ENCODE results near the gene PRKCE.
"Not testable (repeated sequence)": the region's sequence is repeated elsewhere in the genome, so short reads cannot be mapped to it uniquely, and the experiment has no call there.

The PRKCE gene

DNA sequence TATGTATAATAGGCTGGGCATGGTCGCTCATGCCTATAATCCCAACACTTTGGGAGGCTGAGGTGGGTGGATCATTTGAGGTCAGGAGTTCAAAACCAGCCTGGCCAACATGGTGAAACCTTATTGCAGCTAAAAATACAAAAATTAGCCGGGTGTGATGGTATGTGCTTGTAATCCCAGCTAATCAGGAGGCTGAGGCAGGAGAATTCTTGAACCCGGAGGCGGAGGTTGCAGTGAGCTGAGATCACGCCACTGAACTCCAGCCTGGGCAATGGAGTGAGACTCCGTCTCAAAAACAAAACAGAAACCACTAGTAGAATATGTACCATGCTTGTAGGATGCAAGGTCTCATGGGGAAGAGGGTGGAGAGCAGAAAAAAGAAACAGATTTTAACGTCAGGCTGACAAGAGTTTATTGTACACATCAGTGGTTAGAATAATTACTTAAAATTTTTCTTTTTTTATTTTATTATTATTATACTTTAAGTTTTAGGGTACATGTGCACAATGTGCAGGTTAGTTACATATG is 44.1 kb downstream of the PRKCE start:
- H3K4me1 Mint-ChIP-seq: peaks cover 42% of the 10 kb centered on the region
- not testable (repeated sequence) for H3K9me3 Mint-ChIP-seq, H3K27ac Mint-ChIP-seq, H3K27me3 Mint-ChIP-seq, H3K36me3 Mint-ChIP-seq
- ATAC-seq: peak; percentile 62
- peak overlapping the region; percentile 30 for H3K4me3 Mint-ChIP-seq

DNA sequence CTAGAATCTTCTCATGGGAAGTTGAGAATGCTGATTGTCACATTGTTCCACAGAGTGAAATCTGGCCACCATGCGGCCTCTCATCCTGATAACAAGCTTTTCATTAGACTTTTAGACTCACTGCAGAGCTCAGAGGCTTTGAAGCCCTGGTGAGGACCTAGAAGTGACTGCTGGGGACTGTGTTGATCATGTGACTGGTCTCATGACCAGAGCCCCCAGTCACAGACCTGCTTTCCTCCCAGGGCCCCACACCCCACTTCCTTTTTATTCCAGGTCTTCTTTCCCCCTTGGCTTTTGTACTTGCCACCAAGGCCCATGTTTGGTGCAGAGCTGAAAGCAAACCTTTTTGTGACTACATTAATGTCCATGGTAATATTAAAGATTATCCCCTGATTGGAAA is 45.2 kb downstream of the PRKCE start:
- no peaks in the 10 kb centered on the region for H3K27me3 Mint-ChIP-seq
- H3K4me3 Mint-ChIP-seq: no peak overlapping the region
- H3K36me3 Mint-ChIP-seq: peaks cover 12% of the 10 kb centered on the region
- H3K9me3 Mint-ChIP-seq: no peaks in the 10 kb centered on the region
- peaks cover 47% of the 10 kb centered on the region for H3K4me1 Mint-ChIP-seq
- H3K27ac Mint-ChIP-seq: no peak overlapping the region
- no peak for ATAC-seq

DNA sequence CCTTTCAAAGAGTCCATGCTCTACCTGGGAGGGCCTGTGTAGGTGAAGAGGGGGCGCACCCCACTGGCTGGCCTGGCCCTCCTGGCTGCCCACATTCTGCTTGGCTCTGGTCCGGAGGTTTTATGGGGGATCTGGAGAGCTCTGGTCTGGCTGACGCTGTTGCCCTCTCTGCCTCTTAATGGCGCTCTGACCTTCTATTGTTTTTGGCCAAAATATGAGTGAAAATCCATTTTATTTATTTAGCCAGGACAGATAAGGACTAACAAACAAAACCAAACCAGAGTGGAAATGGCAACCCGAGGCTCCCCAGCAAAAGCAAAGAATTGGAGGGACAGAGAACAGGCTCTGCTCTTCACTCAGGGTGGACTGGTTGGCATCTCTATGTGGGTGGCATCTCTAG is 45.7 kb downstream of the PRKCE start:
- Mint-ChIP-seq H3K27me3 (no peaks in the 10 kb centered on the region), H3K36me3 (peaks cover 16% of the 10 kb centered on the region), H3K9me3 (no peaks in the 10 kb centered on the region), H3K4me1 (peaks cover 47% of the 10 kb centered on the region), H3K4me3 (no peak overlapping the region), H3K27ac (no peak overlapping the region)
- no peak for ATAC-seq

DNA sequence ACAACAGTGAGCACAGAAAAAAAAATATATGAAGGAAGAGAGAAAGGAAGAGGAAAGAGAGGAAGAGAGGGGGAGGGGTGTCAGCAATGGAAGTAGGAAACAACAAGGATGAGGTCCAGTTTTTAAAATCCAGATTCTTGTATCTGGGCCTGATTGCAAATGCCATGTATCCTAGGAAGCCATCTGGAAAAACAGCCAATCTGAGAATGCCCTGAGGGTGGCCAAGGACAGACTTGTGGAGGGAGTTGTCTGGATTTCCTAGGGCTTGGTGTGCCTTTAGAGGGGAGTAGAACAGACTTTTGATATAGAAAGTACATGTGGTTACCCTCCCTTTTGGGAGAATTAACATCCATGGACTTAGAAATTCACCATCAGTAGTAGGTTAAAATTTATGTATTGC is 47.1 kb downstream of the PRKCE start:
- H3K36me3 Mint-ChIP-seq: peaks cover 18% of the 10 kb centered on the region
- ATAC-seq: no peak
- no peak overlapping the region for H3K4me3 Mint-ChIP-seq
- peak overlapping the region; percentile 90 for H3K27ac Mint-ChIP-seq
- H3K9me3 Mint-ChIP-seq: no peaks in the 10 kb centered on the region
- H3K4me1 Mint-ChIP-seq: peaks cover 47% of the 10 kb centered on the region
- no peaks in the 10 kb centered on the region for H3K27me3 Mint-ChIP-seq

DNA sequence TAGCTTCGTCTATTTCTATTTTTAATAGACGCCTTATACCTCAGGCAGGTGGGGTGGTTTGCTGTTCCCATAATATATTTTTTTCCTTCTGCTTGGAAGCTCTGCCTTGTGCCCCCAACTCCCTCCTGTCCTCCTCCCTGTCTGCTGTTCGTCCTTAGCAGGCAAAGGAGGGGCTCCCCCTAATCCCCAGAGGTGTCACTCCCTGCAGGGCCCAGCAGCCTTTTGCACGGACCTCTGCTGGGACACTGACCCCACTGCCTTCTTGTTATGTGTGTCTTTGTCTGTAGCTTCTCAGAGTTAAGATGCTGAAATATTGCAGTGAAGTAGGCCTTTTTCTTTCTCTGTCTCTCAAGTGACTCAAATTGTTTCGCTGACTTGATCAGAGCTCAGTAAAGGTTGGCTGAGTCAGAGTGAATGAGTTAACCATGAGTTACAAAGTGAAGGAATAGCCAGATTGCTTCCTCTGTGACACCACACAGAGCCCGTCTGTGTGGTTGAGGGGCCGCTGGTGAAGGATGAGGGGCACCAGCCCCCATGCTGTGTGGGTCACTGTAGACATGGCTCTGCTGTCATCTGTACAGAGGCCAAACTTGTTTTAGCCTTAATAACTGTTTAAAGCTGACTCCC is 47.7 kb downstream of the PRKCE start:
- peaks cover 18% of the 10 kb centered on the region for H3K36me3 Mint-ChIP-seq
- peak overlapping the region; percentile 27 for H3K4me3 Mint-ChIP-seq
- H3K27me3 Mint-ChIP-seq: no peaks in the 10 kb centered on the region
- H3K27ac Mint-ChIP-seq: peak overlapping the region; percentile 90
- H3K4me1 Mint-ChIP-seq: peaks cover 48% of the 10 kb centered on the region
- peak; percentile 83 for ATAC-seq
- H3K9me3 Mint-ChIP-seq: no peaks in the 10 kb centered on the region

DNA sequence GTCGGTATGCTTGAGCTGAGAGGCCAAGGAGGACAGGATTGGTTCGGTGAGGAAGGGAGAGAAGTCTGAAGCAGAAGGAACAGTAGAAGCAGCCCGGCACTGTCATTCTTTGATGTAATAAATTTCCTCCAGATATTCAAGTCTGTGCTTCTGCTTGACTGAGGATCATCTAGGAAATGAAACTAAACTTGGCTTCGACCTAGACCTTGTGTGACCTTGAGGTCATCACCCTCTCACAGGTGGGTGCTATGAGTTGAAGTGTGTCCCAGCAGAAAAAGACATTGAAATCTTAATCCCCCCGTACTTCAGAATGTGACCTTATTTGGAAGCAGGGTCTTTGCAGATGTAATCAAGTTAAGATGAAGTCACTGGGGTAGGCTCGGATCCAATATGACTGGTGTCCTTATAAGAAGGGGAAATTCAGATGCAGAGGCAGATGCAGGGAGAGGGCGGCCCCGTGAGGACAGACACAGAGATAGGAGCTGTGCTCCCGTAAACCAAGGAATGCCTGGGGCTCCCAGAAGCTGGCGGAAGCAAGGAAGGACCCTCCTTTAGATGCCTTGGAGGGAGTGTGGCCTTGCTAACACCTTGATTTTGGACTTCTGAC is 49.0 kb downstream of the PRKCE start:
- H3K9me3 Mint-ChIP-seq: no peaks in the 10 kb centered on the region
- H3K4me1 Mint-ChIP-seq: peaks cover 57% of the 10 kb centered on the region
- H3K36me3 Mint-ChIP-seq: peaks cover 18% of the 10 kb centered on the region
- H3K27me3 Mint-ChIP-seq: no peaks in the 10 kb centered on the region
- peak; percentile 50 for ATAC-seq
- H3K27ac Mint-ChIP-seq: peak overlapping the region; percentile 90
- H3K4me3 Mint-ChIP-seq: peak overlapping the region; percentile 23

DNA sequence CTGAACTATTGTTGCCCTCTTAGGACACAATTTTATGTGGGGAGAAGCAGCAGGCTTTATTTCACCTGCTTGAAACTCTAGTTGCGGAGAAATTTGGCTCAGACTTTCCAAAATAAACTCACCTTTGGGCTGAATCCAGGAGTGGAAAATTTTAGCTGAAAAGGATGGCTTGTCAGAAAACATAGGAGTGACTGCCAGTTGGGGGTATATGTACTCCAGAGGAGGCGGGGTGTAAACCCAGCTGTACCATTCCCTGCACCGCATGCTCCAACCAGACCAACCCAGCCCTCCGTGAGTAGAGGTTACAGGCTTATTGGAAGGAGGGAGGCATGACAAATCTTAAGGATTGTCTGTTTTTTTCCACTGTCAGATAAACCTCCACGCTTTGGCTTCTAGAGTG is 53.8 kb downstream of the PRKCE start:
- Mint-ChIP-seq H3K27ac (peak overlapping the region; percentile 20), H3K4me1 (peaks cover 24% of the 10 kb centered on the region), H3K27me3 (no peaks in the 10 kb centered on the region), H3K36me3 (peaks cover 45% of the 10 kb centered on the region), H3K9me3 (no peaks in the 10 kb centered on the region), H3K4me3 (no peak overlapping the region)
- ATAC-seq: no peak

DNA sequence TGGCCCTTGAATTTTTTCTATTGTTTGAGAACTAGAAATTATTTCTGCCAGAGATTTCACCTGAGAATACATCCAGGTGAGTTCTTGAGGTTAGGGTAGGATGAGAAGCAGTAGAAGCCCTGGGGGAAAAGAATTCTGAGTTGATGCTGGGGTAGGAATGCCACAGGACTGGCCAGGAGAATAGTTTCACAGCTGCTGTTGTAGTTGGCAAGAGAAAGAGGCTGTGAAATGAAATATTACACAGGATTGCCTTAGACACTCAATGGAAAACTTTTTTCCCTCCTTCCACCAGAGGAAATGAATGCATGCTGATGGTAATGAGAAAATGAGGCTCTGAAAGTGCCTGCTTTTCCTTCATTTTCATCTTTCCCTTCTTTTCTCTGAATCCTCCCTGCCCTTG is 54.6 kb downstream of the PRKCE start:
- Mint-ChIP-seq H3K4me3 (no peak overlapping the region), H3K4me1 (peaks cover 16% of the 10 kb centered on the region), H3K36me3 (peaks cover 40% of the 10 kb centered on the region), H3K9me3 (no peaks in the 10 kb centered on the region), H3K27me3 (no peaks in the 10 kb centered on the region), H3K27ac (peak overlapping the region; percentile 42)
- ATAC-seq: no peak

DNA sequence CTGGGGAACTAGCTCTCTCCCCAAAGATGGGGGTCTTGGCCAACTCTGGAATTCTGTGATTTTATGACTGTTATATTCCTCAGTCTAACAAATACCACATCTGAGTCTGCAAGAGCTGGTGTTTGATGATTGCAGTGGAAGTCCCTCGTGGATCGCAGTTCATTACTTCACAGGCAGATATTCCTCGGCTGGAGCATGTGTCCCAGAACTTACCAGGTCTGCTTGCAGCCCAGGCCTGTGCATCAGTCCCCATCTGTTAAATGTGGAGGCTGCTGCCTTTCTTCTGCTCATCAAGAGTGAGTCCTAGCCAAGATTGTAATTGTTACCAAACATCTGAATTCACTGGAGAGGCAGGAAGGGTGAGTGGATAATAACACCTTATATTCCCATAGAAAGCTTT is 55.5 kb downstream of the PRKCE start:
- Mint-ChIP-seq H3K36me3 (peaks cover 30% of the 10 kb centered on the region), H3K27me3 (no peaks in the 10 kb centered on the region), H3K4me1 (peaks cover 16% of the 10 kb centered on the region), H3K4me3 (no peak overlapping the region), H3K9me3 (no peaks in the 10 kb centered on the region), H3K27ac (no peak overlapping the region)
- ATAC-seq: no peak

GRCh38 chr2:45707661-45708060 is 56.2 kb downstream of the PRKCE start:
- H3K4me1 Mint-ChIP-seq: peaks cover 21% of the 10 kb centered on the region
- peaks cover 27% of the 10 kb centered on the region for H3K36me3 Mint-ChIP-seq
- no peak overlapping the region for H3K4me3 Mint-ChIP-seq
- ATAC-seq: no peak
- no peaks in the 10 kb centered on the region for H3K9me3 Mint-ChIP-seq
- H3K27me3 Mint-ChIP-seq: no peaks in the 10 kb centered on the region
- H3K27ac Mint-ChIP-seq: no peak overlapping the region

- Mint-ChIP-seq H3K27me3 (no peaks in the 10 kb centered on the region), H3K36me3 (peaks cover 27% of the 10 kb centered on the region), H3K4me1 (peaks cover 29% of the 10 kb centered on the region), H3K9me3 (no peaks in the 10 kb centered on the region), H3K27ac (no peak overlapping the region), H3K4me3 (no peak overlapping the region)
- no peak for ATAC-seq
Measured at GRCh38 chr2:45708501-45708900, 57.0 kb downstream of the PRKCE start.

- H3K36me3 Mint-ChIP-seq: peaks cover 27% of the 10 kb centered on the region
- H3K27ac Mint-ChIP-seq: no peak overlapping the region
- H3K4me1 Mint-ChIP-seq: peaks cover 33% of the 10 kb centered on the region
- no peak for ATAC-seq
- no peaks in the 10 kb centered on the region for H3K27me3 Mint-ChIP-seq
- H3K4me3 Mint-ChIP-seq: no peak overlapping the region
- H3K9me3 Mint-ChIP-seq: no peaks in the 10 kb centered on the region
Measured at GRCh38 chr2:45709137-45709536, 57.7 kb downstream of the PRKCE start.

- peaks cover 28% of the 10 kb centered on the region for H3K4me1 Mint-ChIP-seq
- peaks cover 27% of the 10 kb centered on the region for H3K36me3 Mint-ChIP-seq
- H3K27ac Mint-ChIP-seq: no peak overlapping the region
- H3K4me3 Mint-ChIP-seq: no peak overlapping the region
- H3K9me3 Mint-ChIP-seq: no peaks in the 10 kb centered on the region
- ATAC-seq: no peak
- H3K27me3 Mint-ChIP-seq: no peaks in the 10 kb centered on the region
Measured at GRCh38 chr2:45710468-45710867, 59.0 kb downstream of the PRKCE start.

DNA sequence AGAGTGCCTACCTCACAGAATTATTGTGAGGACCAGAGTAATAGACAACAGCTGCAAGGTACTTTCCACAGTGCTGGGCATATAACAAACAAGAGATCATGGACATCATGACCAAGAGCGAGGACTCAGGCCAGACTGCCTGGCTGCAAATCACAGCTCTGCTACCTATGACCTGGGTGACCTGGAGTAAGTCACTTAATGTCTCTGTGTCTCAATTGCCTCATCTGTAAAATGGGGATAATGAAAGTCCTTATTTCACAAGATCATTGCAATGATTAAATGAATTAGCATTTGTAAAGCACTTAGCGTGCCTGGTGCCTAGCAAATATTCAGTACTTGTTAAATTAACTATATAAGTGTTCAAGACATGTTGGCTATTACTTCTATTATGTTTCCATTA is 59.7 kb downstream of the PRKCE start:
- Mint-ChIP-seq H3K36me3 (peaks cover 33% of the 10 kb centered on the region), H3K9me3 (peaks cover under 1% of the 10 kb centered on the region), H3K27ac (no peak overlapping the region), H3K4me3 (no peak overlapping the region), H3K27me3 (no peaks in the 10 kb centered on the region), H3K4me1 (peaks cover 36% of the 10 kb centered on the region)
- no peak for ATAC-seq

GRCh38 chr2:45712570-45712969 is 61.1 kb downstream of the PRKCE start:
- Mint-ChIP-seq H3K9me3 (peaks cover 5% of the 10 kb centered on the region), H3K4me1 (peaks cover 41% of the 10 kb centered on the region), H3K4me3 (no peak overlapping the region), H3K27ac (no peak overlapping the region), H3K36me3 (peaks cover 25% of the 10 kb centered on the region), H3K27me3 (no peaks in the 10 kb centered on the region)
- ATAC-seq: no peak

DNA sequence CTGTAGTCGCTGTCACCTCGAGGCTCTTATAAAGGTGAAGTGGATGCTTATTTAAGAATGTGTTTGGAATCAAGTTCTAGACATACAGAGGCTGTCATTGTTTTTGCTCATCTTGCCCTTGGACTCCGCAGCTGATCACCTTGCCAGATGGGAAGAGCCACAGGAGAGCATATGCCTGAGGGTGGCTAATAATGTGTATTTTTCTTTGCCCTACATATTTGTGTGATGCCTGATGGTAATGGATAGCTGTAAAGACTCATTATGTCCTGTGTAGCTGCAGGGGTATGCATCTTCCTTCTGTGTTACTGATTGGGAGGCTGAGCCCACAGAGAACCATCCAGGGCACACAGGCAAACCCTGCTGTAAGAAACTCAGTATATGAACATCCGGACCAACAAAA is 61.7 kb downstream of the PRKCE start:
- Mint-ChIP-seq H3K4me3 (no peak overlapping the region), H3K27me3 (no peaks in the 10 kb centered on the region), H3K4me1 (peaks cover 41% of the 10 kb centered on the region), H3K27ac (no peak overlapping the region), H3K9me3 (peaks cover 5% of the 10 kb centered on the region), H3K36me3 (peaks cover 19% of the 10 kb centered on the region)
- no peak for ATAC-seq

Data from stimulated activated memory B cell treated with anti-CD40 and anti-IgM and Interleukin-4, amounts not matched to agents 10 μg/mL and 1 μg/mL and 100 μg/mL, for 72 hours (primary cell).